HTERT RPE-1 (cell line): ENCODE measurements around the gene MMP14.
"Not testable (repeated sequence)": the region's sequence is repeated elsewhere in the genome, so short reads cannot be mapped to it uniquely, and the experiment has no call there.

ENCODE experiments used
- in situ Hi-C: fragments of 300-500 bp; cut with MboI; formaldehyde crosslinking; loops from 4 replicates; pipeline ENCODE4 v1.14.3; 2020; ENCODE audit warnings: low sequenced_read_pairs

The MMP14 gene

DNA sequence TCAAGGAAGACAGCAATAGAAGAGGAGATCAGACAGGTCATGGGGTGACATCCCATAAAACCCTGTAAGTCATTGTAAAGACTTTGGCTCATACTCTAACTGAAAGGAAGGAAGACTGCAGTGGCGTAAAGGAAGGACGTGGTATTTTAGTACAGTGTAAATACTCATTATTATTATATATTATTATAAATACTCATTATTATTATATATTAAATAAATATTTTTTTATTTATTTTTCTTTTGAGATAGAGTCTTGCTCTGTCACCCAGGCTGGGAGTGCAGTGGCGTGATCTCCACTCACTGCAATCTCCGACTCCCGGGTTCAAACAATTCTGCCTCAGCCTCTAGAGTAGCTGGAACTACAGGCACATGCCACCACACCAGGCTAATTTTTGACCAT, 20.0 kb downstream of the MMP14 start:
- in situ Hi-C loops = no loop called here

DNA sequence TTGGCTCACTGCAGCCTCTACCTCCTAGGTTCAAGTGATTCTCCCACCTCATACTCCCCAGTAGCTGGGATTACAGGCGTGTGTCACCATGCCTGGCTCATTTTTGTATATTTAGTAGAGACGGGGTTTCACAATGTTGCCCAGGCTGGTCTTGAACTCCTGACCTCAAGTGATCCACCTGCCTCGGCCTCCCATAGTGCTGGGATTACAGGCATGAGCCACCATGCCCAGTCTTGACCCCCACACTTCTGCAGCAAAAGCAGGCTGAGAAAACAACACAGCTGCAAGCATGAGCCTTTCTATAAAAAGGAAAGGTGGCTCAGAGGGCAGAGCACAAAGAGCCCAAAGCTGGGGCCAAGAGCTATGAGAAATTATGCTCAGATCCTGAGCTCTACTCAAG, 24.0 kb downstream of the MMP14 start:
- in situ Hi-C loops = not testable (repeated sequence)

GRCh38 chr14:22861651-22862050, 25.3 kb downstream of the MMP14 start:
- in situ Hi-C loops = no loop called here

- in situ Hi-C loops = no loop called here
Observed at GRCh38 chr14:22864979-22865378, 28.6 kb downstream of the MMP14 start.

DNA sequence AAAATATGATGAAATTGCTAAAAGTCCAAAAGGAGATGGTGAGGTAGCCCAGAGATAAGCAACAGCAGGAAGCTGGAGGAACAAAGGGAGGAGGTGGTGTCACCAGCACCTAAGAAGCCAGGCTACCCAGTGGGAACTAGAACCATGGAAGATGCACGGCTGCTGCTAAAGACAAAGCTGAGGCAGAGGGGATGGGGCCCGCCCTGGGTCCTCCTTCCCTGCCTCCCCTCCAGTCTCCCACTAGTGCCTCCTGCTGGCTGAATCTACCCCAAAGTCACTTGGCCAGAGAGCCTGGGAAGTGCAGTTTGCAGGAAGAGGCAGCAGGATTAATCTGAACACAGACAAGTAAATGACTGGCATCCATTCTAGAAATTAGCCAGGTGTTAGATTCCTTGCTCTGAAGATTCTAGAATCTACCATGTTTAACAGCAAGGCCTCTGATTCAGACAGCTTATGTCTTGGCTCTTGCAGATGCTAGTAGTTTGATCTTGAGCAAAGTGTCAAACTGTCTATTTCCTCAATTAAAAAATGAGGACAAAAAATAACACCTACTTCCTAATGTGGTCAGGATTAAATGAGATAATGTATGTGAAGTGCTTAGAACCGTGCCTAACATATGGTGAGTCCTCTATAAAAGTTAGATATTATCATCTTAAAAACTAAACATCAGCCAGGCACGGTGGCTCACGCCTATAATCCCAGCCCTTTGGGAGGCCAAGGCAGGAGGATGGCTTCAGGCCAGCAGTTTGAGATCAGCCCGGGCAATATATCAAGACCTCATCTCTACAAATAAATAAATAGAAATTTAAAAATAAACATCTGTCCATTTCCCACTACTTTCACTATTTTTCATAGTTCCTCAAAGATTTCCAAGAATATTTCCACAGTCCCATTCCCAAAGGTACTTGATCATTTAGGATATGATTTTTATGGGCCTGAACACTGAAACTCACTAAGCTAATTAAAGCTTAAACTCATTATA, 29.3 kb downstream of the MMP14 start:
- in situ Hi-C loops = no loop called here

DNA sequence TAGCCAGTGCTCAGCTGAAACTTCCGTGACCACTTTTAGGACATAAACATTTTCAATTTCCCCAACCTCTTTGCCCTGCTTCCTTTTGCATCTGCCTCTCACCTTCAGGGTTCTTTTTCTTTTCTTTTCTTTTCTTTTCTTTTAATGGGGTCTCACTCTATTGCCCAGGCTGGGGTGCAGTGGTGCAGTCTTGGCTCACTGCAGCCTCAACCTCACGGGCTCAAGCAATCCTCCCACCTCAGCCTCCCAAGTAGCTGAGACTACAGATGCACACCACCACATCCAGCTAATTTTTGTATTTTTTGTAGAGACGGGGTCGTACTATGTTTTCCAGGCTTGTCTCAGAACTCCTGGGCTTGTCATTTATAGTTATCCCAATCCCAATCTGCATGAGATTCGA, 30.5 kb downstream of the MMP14 start:
- in situ Hi-C loops = no loop called here

- in situ Hi-C loops = no loop called here
Observed at GRCh38 chr14:22870811-22871223, 34.4 kb downstream of the MMP14 start.

GRCh38 chr14:22871224-22872032, 35.0 kb downstream of the MMP14 start, which contains the start of gene LRP10:
Gene LRP10 (plus strand): TSS chr14:22871740. CDS start chr14:22872304, 564 bp downstream.
- in situ Hi-C loops = no loop called here

DNA sequence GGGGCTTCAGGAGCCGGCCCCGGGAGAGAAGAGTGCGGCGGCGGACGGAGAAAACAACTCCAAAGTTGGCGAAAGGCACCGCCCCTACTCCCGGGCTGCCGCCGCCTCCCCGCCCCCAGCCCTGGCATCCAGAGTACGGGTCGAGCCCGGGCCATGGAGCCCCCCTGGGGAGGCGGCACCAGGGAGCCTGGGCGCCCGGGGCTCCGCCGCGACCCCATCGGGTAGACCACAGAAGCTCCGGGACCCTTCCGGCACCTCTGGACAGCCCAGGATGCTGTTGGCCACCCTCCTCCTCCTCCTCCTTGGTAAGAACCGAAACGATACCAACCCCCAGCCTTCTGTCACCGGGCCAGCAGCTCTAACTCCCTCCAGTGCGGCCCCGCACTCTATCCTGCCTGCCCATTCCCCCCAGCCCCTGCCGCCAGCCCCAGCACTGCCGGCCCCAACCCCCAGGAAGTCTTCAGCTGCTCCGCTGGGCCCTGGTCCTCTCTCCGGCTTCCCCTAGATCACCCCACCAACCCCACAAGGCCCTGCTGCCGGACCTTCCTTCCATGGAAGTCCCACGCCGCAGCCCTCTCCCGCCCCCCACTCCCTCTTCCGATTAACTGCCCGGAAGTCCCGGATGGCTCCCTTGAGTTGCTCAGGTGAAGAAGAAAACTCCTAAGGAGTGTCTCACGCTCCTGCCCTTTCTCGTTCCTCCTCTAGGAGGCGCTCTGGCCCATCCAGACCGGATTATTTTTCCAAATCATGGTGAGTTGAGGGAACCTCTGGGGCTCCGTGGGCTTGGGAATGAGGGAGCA, 35.8 kb downstream of the MMP14 start:
- in situ Hi-C loops = no loop called here

DNA sequence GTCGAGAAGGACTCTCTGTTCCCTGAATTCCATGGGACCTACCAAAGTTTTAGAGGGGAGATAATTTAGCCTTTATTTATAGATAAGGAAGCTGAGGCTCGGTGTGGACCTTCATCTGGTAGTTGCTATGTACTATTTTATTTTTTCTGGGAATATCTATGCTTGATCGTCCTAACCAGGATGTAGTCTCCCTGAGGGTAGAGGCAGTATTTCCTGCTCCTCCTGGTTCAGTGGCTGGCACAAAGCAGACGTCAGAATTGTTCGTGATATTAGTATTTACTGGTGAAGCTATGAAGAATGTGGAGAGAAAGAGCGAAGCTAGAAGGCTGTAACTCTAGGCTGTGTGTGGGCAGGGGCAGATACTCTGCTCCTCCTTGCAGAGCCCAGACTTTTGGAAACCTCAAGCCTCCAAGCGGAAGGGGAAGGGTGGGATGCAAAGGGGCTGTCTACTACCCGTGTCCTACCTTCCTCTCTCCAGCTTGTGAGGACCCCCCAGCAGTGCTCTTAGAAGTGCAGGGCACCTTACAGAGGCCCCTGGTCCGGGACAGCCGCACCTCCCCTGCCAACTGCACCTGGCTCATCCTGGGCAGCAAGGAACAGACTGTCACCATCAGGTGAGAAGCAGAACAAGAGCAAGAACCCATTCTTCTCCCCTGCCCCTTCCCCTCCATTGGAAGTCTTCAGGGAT, 36.6 kb downstream of the MMP14 start:
- in situ Hi-C loops = no loop called here

DNA sequence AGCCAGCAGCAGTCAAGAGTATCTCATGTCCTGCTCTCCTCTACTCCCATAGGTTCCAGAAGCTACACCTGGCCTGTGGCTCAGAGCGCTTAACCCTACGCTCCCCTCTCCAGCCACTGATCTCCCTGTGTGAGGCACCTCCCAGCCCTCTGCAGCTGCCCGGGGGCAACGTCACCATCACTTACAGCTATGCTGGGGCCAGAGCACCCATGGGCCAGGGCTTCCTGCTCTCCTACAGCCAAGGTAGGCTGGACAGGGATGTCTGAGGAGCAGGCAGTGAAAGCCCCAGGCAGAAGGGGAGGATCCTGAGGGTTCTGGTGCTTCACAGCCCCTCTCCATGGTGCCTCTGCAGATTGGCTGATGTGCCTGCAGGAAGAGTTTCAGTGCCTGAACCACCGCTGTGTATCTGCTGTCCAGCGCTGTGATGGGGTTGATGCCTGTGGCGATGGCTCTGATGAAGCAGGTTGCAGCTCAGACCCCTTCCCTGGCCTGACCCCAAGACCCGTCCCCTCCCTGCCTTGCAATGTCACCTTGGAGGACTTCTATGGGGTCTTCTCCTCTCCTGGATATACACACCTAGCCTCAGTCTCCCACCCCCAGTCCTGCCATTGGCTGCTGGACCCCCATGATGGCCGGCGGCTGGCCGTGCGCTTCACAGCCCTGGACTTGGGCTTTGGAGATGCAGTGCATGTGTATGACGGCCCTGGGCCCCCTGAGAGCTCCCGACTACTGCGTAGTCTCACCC, 38.8 kb downstream of the MMP14 start:
- in situ Hi-C loops = no loop called here

DNA sequence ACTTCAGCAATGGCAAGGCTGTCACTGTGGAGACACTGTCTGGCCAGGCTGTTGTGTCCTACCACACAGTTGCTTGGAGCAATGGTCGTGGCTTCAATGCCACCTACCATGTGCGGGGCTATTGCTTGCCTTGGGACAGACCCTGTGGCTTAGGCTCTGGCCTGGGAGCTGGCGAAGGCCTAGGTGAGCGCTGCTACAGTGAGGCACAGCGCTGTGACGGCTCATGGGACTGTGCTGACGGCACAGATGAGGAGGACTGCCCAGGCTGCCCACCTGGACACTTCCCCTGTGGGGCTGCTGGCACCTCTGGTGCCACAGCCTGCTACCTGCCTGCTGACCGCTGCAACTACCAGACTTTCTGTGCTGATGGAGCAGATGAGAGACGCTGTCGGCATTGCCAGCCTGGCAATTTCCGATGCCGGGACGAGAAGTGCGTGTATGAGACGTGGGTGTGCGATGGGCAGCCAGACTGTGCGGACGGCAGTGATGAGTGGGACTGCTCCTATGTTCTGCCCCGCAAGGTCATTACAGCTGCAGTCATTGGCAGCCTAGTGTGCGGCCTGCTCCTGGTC, 39.4 kb downstream of the MMP14 start:
- in situ Hi-C loops = no loop called here

DNA sequence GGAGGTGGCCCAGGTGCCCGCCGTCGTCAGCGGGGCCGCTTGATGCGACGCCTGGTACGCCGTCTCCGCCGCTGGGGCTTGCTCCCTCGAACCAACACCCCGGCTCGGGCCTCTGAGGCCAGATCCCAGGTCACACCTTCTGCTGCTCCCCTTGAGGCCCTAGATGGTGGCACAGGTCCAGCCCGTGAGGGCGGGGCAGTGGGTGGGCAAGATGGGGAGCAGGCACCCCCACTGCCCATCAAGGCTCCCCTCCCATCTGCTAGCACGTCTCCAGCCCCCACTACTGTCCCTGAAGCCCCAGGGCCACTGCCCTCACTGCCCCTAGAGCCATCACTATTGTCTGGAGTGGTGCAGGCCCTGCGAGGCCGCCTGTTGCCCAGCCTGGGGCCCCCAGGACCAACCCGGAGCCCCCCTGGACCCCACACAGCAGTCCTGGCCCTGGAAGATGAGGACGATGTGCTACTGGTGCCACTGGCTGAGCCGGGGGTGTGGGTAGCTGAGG, 40.7 kb downstream of the MMP14 start:
- in situ Hi-C loops = no loop called here

DNA sequence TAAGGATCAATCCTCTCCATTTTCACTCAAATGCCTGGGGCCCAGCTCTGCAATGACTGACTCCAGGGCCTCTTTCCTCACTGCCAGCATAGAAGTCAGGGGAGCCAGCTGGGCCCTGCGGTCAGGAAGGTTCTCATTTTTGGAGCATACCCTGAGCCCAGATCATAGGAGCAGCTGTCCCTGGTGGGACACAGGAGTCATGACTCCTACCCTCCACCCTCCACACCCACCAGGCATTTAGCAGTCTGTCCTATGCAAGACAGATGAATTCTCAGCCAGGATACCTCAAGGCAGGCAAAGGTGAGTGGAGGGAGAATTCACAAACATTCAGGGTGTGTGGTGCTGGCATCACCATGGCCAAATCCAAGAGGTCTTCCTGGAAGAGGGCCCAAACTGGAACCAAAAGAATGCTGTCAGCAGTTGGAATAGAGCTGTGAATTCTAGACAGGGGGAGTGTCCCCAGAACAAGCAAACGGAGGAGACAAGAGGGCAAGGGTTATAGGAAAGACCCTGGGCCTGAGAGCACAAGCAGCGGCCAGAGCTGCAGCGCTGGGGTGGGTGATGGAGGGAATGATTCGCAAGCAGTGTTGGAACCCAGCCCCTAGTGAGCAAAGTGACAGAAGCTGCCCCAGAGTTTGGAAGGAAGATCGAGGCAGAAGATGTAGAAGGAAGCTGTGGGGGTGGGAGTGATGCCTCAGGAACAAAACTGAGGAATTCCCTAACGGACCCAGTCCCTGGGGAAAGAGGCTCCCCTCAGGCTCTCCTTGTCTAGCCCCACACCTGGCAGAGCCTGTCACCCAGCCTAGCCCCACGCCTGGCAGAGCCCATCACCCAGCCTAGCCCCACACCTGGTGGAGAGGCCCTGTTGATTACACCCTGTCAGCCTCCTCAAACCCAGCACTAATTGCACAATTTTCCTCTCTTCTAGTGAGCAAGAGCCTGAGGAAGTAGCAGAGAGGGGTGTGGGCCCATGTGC, 42.2 kb downstream of the MMP14 start:
- in situ Hi-C loops = no loop called here

GRCh38 chr14:22882064-22882463, 45.7 kb downstream of the MMP14 start:
- in situ Hi-C loops = no loop called here

DNA sequence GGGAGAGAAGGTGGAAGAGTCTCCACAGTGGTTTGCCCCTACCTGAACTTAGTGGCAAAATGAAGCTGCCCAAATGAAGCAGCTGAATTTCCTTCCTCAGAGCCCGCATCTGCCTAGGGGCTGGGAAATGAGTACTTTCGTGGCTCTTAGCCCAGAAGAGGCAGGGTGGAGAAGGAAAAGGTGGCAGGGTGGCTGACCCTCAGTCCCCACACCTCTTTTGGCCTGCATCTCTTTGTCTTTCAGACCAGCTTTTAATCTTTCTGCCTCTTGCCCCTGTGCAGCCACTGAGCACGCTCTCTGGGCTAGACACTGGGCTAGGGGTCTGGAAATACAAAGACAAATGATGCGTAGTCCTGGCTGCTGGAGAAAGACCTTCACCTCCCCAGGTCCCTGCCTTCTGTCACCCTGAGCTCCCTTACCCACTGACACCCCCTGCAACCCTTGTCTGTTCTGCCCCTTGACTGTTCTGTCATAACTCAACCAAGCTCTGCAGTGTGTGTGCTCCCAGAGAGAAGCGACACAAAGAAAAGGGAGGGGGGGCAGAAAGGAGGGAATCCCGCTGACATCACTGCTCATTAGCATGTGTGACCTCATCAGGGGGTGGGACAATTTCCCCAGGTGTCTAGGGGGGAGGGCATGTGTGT, 46.3 kb downstream of the MMP14 start:
- in situ Hi-C loops = no loop called here

GRCh38 chr14:22883173-22883976, 47.0 kb downstream of the MMP14 start, which contains the start of gene REM2:
Gene REM2 (plus strand): TSS chr14:22883222. CDS start chr14:22883288, 66 bp downstream.
- in situ Hi-C loops = no loop called here
